ENCODE results near the gene SELENOO. TPM values are rescaled to one million over a fixed set of nuclear protein-coding genes. Genes with fewer than 3 reads are reported as not detected.

The SELENOO gene, protein sequence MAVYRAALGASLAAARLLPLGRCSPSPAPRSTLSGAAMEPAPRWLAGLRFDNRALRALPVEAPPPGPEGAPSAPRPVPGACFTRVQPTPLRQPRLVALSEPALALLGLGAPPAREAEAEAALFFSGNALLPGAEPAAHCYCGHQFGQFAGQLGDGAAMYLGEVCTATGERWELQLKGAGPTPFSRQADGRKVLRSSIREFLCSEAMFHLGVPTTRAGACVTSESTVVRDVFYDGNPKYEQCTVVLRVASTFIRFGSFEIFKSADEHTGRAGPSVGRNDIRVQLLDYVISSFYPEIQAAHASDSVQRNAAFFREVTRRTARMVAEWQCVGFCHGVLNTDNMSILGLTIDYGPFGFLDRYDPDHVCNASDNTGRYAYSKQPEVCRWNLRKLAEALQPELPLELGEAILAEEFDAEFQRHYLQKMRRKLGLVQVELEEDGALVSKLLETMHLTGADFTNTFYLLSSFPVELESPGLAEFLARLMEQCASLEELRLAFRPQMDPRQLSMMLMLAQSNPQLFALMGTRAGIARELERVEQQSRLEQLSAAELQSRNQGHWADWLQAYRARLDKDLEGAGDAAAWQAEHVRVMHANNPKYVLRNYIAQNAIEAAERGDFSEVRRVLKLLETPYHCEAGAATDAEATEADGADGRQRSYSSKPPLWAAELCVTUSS
- 18.3 and 19.5 TPM in 2 replicates for total RNA-seq

DNA sequence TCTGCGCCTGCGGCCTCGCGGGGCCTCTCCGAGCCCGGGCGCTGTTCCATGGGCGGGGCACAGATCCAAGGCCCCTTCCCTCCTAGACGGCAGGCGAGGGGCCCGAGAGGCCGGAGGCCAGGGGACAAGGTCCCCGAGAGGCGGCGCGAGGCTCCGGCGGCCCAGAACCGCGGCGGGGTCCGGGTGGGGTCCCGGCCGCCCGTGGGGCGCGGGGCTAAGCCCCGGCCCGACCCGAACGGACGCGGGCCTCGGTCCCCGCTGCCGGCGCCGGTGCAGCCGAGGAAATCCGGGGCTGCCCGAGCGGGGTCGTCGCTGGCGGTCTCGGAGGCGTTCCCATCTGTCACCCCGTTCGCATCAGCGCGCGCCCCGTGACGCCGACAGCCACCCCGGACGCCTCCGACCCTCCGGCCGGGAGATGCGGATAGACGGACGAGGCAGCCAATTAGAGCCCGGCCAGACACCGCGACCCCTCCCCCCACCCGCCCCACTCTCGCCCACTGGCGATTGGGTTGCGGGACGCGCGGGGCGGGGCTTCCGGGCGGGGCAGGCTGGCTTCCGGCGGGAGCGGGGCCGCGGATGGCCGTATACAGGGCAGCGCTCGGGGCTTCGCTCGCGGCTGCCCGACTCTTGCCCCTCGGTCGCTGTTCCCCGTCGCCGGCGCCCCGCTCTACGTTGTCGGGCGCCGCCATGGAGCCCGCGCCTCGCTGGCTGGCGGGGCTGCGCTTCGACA is at the start of gene SELENOO:
Gene SELENOO, plus strand, starts transcription at position 551 of the 730 bp plus-strand sequence. Its CDS starts 26 bp downstream, at position 577.

DNA sequence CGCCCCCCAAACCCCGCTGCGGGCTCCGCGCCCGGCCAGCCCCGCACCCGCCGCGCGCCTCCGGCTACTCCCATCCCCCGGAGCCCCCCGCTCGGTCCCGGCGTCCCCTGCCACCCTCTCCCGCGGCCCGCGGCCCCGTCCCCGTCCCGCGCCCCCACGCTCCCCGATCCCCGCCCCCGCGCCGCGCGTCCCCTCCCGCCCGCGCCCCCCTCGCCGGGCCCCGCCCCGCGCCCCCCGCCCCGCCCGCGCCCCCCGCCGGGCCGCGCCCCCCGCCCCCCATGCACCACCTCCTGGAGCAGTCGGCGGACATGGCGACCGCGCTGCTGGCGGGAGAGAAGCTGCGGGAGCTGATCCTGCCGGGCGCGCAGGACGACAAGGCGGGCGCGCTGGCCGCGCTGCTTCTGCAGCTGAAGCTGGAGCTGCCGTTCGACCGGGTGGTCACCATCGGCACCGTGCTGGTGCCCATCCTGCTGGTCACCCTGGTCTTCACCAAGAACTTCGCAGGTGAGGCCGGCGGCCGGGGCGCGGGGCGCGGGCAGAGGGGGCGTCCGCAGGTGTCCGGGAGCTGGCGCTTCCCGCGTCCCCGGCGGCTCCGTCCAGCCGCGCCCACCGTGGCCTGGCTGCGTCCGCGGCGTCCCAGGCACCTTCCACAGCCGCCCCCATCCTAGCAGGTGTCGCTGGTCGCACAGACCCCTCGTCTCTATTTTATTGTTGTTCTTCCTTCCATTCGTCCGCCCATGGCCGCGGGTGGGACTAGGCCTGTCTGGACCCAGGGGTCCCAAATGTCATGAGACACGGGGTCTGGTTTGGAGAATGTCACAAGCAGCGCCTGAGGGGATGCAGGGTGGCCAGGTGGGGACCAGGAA is 30.1 kb upstream of the SELENOO start, which contains the start of gene PANX2:
Gene PANX2, plus strand, starts transcription at position 279 of the 866 bp plus-strand sequence. Its CDS starts 0 bp downstream, at position 279.

DNA sequence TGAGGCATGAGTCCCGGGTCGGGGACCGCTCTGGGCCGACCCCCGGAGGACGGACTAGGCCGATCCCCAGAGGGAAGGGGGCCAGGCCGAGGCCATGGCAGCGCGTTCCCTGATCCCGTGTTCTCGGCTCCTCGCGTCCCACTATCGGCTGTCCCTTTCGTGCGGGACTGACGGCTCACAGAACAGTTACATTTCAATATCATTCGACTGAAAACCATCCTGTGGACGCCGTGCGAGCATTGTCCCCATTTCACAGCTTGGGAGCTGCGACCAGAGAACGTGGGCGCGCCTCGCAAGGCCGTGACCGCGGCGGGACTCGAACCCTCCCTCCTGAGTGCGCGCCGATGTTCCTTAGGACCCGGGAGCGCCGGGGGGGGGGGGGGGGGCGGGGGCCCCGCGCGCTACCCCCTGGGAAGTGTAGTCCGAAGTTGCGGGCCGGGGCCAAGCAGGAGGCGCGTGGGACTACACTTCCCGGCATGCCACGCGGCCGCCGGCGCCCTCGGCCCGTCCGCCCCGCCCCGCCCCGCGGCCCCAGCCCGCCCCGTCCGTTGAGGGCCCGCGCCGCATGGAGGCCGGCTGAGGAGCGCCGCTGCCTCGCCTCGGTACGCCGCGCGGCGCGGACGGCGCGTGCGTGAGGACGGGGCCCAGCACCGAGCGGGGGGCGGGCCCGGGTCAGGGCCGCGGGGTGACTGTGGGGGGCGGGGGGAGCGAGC is 15.3 kb upstream of the SELENOO start, which contains the start of gene TRABD:
Gene TRABD, plus strand, starts transcription at position 539 of the 713 bp plus-strand sequence. CDS start 7,148 bp downstream, outside the sequence.

DNA sequence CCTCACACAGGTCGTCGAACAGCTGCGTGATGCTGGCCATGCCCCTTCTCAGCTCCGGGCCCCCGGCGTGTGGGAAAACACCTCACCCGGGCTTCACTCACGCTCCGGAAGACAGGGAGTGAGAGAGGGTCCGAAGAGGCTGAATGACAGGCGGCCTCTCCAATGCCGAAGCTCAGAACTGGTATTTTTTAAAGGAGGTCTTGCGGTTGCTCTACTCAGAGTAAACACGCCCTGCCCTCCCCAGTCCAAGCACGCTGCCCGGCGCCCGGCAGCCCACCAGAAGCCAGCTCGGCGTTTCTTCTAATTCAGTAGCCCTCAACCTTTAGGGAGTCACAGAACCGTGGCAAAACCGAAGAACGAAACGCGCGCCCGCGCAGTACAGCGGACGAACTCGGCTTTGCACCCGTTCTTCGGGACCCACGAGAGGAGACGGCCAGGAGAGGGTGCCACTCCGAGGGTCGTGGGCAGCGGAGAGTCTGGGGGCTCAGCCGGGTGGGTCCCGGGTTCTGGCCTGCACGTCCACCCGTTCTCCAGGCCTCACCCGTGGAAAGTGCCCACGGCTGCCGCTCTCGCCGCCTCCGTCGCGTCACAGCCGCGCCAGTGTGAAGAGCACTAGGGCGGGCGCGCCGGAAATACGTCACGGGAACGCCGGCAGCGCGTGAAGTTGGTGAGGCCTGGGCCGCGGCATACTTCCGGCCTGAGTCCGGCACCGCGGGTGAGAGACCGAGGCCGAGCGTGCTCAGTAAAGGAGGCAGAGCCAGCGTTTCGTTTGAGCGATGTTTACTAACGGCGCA is 43.8 kb downstream of the SELENOO start, which contains the start of gene TUBGCP6:
Gene TUBGCP6, minus strand, starts transcription at position 604 of the 794 bp plus-strand sequence. Its CDS starts 564 bp downstream, at position 40.

DNA sequence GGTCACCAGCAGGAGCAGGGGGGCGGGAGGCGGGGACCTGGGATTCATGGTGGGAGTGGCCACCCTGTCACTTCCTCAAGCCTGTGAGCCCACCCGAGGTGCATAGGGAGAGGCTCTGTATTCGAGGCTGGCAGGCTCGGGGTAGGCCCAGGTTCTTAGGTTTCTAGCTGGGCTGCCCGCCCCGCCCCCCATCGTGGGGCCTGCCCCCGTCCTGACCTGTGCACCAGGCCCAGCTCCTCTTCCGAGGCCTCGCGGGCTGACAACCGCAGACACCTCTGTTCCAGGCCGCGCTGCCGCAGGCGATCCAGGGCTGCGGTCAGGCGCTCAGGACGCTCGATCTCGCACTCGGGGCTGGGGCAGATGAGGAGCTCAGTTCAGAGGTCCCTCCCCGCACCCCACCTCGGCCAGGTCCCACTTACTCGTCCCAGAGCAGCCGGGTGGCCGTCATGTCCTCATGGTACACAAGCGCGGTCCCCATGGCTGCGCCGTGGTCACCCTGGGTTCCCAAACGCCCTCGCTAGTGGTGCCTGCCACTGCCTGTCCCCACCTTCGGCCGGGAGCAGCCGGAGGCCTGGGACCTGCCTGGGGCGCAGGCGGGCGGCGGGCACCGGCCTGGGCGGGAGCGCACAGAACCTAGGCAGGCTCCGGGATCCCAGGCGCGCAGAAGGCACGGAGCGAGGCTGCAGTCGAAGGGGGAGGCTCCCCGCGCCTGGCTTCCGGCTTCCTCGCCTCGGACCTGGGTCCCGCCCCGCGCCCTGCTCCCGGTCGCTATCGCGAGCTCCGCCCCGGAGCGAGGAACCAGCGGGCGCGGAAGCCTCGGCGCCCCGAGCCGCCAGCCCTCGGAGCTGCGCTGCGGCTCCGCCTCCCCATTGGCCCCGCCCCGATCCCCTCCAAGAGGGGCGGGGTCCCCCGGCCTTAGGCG is 50.0 kb downstream of the SELENOO start, which contains the start of gene HDAC10:
Gene HDAC10, minus strand, starts transcription at position 711 of the 922 bp plus-strand sequence. Its CDS starts 233 bp downstream, at position 478.

DNA sequence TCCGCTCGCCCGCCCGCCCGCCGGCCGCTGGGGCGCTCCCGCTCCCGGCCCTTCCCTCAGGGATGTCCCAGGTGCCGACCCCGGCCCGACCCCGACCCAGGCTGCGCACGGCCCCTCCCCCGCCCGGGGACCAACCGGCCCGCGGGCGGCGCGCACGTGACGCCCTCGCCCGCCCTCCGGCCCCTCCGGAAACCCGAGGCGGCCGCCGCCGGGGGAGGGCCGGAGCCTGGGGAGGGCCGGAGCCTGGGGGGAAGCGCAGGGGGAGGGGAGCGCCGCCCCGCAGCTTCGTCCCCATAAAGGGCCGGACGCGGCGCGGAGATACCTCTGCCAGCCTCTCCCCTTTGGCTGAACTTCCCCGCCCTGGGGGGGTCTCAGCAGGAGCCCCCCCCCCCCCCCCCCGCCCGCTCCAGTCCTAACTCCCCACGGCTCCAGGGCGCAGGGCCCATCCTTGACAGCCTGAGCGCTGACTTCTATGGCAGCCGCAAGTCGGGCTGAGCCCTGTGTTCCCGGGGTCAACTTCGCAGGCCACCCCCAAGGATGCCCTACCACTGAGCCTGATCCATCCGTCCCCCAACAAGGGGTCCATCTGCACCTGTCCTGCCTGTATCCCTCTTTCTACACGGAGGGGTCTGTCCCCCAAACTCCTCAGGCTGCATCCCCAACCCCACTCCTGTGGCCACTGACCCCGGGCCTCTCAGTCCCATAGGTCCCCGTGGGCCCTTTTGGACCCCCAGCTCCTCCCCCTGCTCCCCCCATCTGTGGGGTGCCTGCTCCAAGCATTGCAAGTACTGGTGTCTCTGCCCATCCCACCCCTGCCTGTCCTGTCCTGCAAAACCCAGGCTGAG is 61.0 kb downstream of the SELENOO start, which contains the start of gene MAPK12:
Gene MAPK12, minus strand, starts transcription at position 69 of the 845 bp plus-strand sequence. CDS start 174 bp downstream, outside the sequence.

Other genes with a start within 250 kb of the SELENOO start
- gene PIM3, start 240.2 kb upstream of the SELENOO start, total RNA-seq, result 26.4 and 41.3 TPM in 2 replicates
- gene IL17REL, start 188.2 kb upstream of the SELENOO start, total RNA-seq, result not detected in 2 replicates
- not detected in 2 replicates for gene TTLL8, start 142.7 kb upstream of the SELENOO start, total RNA-seq
- gene MLC1, start 115.6 kb upstream of the SELENOO start, total RNA-seq, result 1.1 and 1.6 TPM in 2 replicates
- gene MOV10L1, start 111.0 kb upstream of the SELENOO start, total RNA-seq, result 2.1 and 3.6 TPM in 2 replicates
- gene PANX2, start 30.3 kb upstream of the SELENOO start, total RNA-seq, result 0.65 and 1.1 TPM in 2 replicates
- gene TRABD, start 15.1 kb upstream of the SELENOO start, total RNA-seq, result 23.5 and 27.1 TPM in 2 replicates
- gene TUBGCP6, start 44.0 kb downstream of the SELENOO start, total RNA-seq, result 25.6 and 27.3 TPM in 2 replicates
- gene HDAC10, start 50.3 kb downstream of the SELENOO start, total RNA-seq, result 19.0 and 19.1 TPM in 2 replicates
- 37.4 and 43.9 TPM in 2 replicates for gene MAPK12, start 60.7 kb downstream of the SELENOO start, total RNA-seq
- 12.6 and 14.4 TPM in 2 replicates for gene MAPK11, start 69.4 kb downstream of the SELENOO start, total RNA-seq
- gene PLXNB2, start 106.6 kb downstream of the SELENOO start, total RNA-seq, result 84.8 and 155 TPM in 2 replicates
- gene DENND6B, start 126.0 kb downstream of the SELENOO start, total RNA-seq, result 0.81 and 4.5 TPM in 2 replicates
- 47.3 and 51.6 TPM in 2 replicates for gene PPP6R2, start 142.3 kb downstream of the SELENOO start, total RNA-seq

Data from cardiac atrium fibroblast (primary cell).